Nucleus accumbens (tissue), 56 donors: ENCODE results near the gene EFNA5.

Source experiments
- DNase-seq, 56 donors: peaks; one replicate each; lab custom pipeline; 2025; lab: John Stamatoyannopoulos, UW

The EFNA5 gene

GRCh38 chr5:107554776-107555424 lies 115.8 kb downstream of the EFNA5 start:
- no peak for DNase-seq

- no peak for DNase-seq
Measured at GRCh38 chr5:107553117-107553555, 117.6 kb downstream of the EFNA5 start.

- DNase-seq: no peak
Measured at GRCh38 chr5:107551088-107551487, 119.6 kb downstream of the EFNA5 start.

GRCh38 chr5:107549567-107549966 lies 121.2 kb downstream of the EFNA5 start:
- DNase-seq: no peak

- DNase-seq: no peak
Measured at GRCh38 chr5:107548477-107548876, 122.3 kb downstream of the EFNA5 start.

GRCh38 chr5:107546719-107547118 lies 124.0 kb downstream of the EFNA5 start:
- no peak for DNase-seq

GRCh38 chr5:107545486-107545885 lies 125.3 kb downstream of the EFNA5 start:
- no peak for DNase-seq

GRCh38 chr5:107544967-107545366 lies 125.8 kb downstream of the EFNA5 start:
- no peak for DNase-seq

GRCh38 chr5:107544476-107544875 lies 126.3 kb downstream of the EFNA5 start:
- no peak for DNase-seq

- DNase-seq: no peak
Measured at GRCh38 chr5:107543868-107544267, 126.9 kb downstream of the EFNA5 start.

GRCh38 chr5:107542831-107543231 lies 127.9 kb downstream of the EFNA5 start:
- peak in 1 of 56 donors; percentile 18 for DNase-seq

GRCh38 chr5:107542428-107542827 lies 128.3 kb downstream of the EFNA5 start:
- peak in 2 of 56 donors; percentile 5 to 49 for DNase-seq

GRCh38 chr5:107541400-107541799 lies 129.3 kb downstream of the EFNA5 start:
- no peak for DNase-seq

GRCh38 chr5:107539726-107540330 lies 130.9 kb downstream of the EFNA5 start:
- no peak for DNase-seq

- no peak for DNase-seq
Measured at GRCh38 chr5:107538805-107539445, 131.8 kb downstream of the EFNA5 start.

GRCh38 chr5:107538331-107538730 lies 132.4 kb downstream of the EFNA5 start:
- no peak for DNase-seq

- no peak for DNase-seq
Measured at GRCh38 chr5:107535849-107536248, 134.9 kb downstream of the EFNA5 start.

- no peak for DNase-seq
Measured at GRCh38 chr5:107533910-107534876, 136.5 kb downstream of the EFNA5 start.

- no peak for DNase-seq
Measured at GRCh38 chr5:107532916-107533315, 137.8 kb downstream of the EFNA5 start.

GRCh38 chr5:107532169-107532878 lies 138.4 kb downstream of the EFNA5 start:
- DNase-seq: no peak
